WTC11 (cell line): ENCODE measurements around the gene REC8. TPM values are rescaled to one million over a fixed set of nuclear protein-coding genes. Genes with fewer than 3 reads are reported as not detected.

Experiments
- ATAC-seq: fragments of 200-7000 bp; cut with Tn5 transposase; 2 replicates; pipeline ENCODE4 v1.10.0; 2021; ENCODE audit warnings: mild to moderate bottlenecking, moderate library complexity
- CTCF ChIA-PET: fragments of 300-600 bp; sonication (Branson Sonifier 250); formaldehyde crosslinking; loops from one replicate; lab custom pipeline; 2021; ENCODE audit warnings: antibody characterized with exemption; lab: Charles Lee
- POLR2A ChIA-PET: fragments of 350-600 bp; sonication (Branson Sonifier 250); formaldehyde crosslinking; loops from one replicate; lab custom pipeline; 2021; ENCODE audit warnings: antibody characterized with exemption; lab: Charles Lee
- DNase-seq: peaks from one replicate; pipeline ENCODE4 v3.0.0; 2021; ENCODE audit warnings: low spot score
- H3K27ac Mint-ChIP-seq: 2 replicates; pipeline ENCODE4 v1.8.0; 2021; ENCODE audit warnings: mixed read lengths
- H3K27me3 Mint-ChIP-seq: 2 replicates; pipeline ENCODE4 v1.8.0; 2021; ENCODE audit warnings: low read depth, mild to moderate bottlenecking, moderate library complexity, mixed read lengths
- H3K36me3 Mint-ChIP-seq: 2 replicates; pipeline ENCODE4 v1.8.0; 2021; ENCODE audit warnings: mixed read lengths
- H3K4me1 Mint-ChIP-seq: 2 replicates; pipeline ENCODE4 v1.8.0; 2022; ENCODE audit warnings: mixed read lengths
- H3K4me3 Mint-ChIP-seq: 2 replicates; pipeline ENCODE4 v1.8.0; 2021; ENCODE audit warnings: mild to moderate bottlenecking, moderate library complexity, mixed read lengths
- H3K9me3 Mint-ChIP-seq: 2 replicates; pipeline ENCODE4 v1.8.0; 2021; ENCODE audit warnings: mixed read lengths
- CBFB ChIP-seq: sonication (generic); formaldehyde crosslinking; IDR thresholded peaks from 2 replicates; pipeline ENCODE4 v1.8.1; 2022; ENCODE audit warnings: mild to moderate bottlenecking, low read depth, missing genetic modification reagents
- GABPB1 ChIP-seq: sonication (generic); formaldehyde crosslinking; IDR thresholded peaks from 2 replicates; pipeline ENCODE4 v1.8.1; 2023; ENCODE audit warnings: mild to moderate bottlenecking, missing genetic modification reagents
- GRHL2 ChIP-seq: fragments of 250-450 bp; sonication (Bioruptor Pico); IDR thresholded peaks from 2 replicates; pipeline ENCODE4 v1.8.0; 2022; ENCODE audit warnings: mild to moderate bottlenecking, moderate library complexity; ENCODE audit not compliant: insufficient replicate concordance, severe bottlenecking
- JUN ChIP-seq: sonication (generic); formaldehyde crosslinking; IDR thresholded peaks from 2 replicates; pipeline ENCODE4 v1.8.0; 2023; ENCODE audit warnings: mild to moderate bottlenecking, missing genetic modification reagents
- ZNF396 ChIP-seq: fragments of 250-450 bp; sonication (Bioruptor Pico); IDR thresholded peaks from 2 replicates; pipeline ENCODE4 v1.8.0; 2021; ENCODE audit warnings: mild to moderate bottlenecking, moderate library complexity, borderline replicate concordance
- microRNA-seq: library from miRNA; unstranded; fragments of <30 nt; microRNA quantifications from one replicate; pipeline ENCODE4 v1.2.0, GENCODE V29; 2022; ENCODE audit warnings: borderline number of aligned reads
- total RNA-seq: library from RNA; stranded (reverse); gene quantifications from 3 replicates; pipeline ENCODE4 v1.2.3, GENCODE V29; 2021
- TF ChIP-seq, protein P1 (sequence below): sonication (generic); formaldehyde crosslinking; IDR thresholded peaks from 2 replicates; pipeline ENCODE4 v1.8.1; 2023; ENCODE audit warnings: mild to moderate bottlenecking, missing genetic modification reagents, borderline replicate concordance
- TF ChIP-seq, protein P2 (sequence below): sonication (generic); formaldehyde crosslinking; IDR thresholded peaks from 2 replicates; pipeline ENCODE4 v1.8.1; 2023; ENCODE audit warnings: mild to moderate bottlenecking, missing genetic modification reagents
- TF ChIP-seq, protein P3 (sequence below): sonication (generic); formaldehyde crosslinking; IDR thresholded peaks from 2 replicates; pipeline ENCODE4 v1.8.1; 2023; ENCODE audit warnings: mild to moderate bottlenecking, missing genetic modification reagents
- TF ChIP-seq, protein P4 (sequence below): fragments of 250-450 bp; sonication (Bioruptor Pico); IDR thresholded peaks from 2 replicates; pipeline ENCODE4 v1.9.0; 2021; ENCODE audit warnings: mild to moderate bottlenecking
- TF ChIP-seq, protein P5 (sequence below): fragments of 250-450 bp; sonication (Bioruptor Pico); IDR thresholded peaks from 2 replicates; pipeline ENCODE4 v1.8.0; 2021; ENCODE audit warnings: mild to moderate bottlenecking

Gene REC8
- total RNA-seq, 1 experiment from 2014 or later = 32.2 TPM

DNA sequence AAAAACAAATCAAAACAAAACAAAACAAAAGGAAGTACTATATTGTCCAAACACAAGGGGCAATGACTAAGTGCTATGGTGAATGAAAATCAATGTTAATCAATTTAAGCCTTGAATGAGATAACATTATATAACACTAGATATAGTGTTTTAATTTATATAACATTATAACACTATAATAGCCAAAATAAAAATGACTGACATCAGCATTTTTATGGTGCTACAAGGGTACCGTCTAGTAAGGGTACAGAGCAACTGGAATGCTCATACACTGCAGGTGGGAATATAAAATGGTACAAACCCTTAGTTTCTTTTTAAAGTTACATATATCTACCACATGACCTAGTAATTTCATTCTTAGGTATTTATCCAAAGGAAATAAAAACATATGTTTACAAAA is 54.6 kb downstream of the REC8 start (continued):
- TF ChIP-seq, protein P1, sequence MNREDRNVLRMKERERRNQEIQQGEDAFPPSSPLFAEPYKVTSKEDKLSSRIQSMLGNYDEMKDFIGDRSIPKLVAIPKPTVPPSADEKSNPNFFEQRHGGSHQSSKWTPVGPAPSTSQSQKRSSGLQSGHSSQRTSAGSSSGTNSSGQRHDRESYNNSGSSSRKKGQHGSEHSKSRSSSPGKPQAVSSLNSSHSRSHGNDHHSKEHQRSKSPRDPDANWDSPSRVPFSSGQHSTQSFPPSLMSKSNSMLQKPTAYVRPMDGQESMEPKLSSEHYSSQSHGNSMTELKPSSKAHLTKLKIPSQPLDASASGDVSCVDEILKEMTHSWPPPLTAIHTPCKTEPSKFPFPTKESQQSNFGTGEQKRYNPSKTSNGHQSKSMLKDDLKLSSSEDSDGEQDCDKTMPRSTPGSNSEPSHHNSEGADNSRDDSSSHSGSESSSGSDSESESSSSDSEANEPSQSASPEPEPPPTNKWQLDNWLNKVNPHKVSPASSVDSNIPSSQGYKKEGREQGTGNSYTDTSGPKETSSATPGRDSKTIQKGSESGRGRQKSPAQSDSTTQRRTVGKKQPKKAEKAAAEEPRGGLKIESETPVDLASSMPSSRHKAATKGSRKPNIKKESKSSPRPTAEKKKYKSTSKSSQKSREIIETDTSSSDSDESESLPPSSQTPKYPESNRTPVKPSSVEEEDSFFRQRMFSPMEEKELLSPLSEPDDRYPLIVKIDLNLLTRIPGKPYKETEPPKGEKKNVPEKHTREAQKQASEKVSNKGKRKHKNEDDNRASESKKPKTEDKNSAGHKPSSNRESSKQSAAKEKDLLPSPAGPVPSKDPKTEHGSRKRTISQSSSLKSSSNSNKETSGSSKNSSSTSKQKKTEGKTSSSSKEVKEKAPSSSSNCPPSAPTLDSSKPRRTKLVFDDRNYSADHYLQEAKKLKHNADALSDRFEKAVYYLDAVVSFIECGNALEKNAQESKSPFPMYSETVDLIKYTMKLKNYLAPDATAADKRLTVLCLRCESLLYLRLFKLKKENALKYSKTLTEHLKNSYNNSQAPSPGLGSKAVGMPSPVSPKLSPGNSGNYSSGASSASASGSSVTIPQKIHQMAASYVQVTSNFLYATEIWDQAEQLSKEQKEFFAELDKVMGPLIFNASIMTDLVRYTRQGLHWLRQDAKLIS (CRISPR knock-in tag) = no peak
- TF ChIP-seq, protein P2, sequence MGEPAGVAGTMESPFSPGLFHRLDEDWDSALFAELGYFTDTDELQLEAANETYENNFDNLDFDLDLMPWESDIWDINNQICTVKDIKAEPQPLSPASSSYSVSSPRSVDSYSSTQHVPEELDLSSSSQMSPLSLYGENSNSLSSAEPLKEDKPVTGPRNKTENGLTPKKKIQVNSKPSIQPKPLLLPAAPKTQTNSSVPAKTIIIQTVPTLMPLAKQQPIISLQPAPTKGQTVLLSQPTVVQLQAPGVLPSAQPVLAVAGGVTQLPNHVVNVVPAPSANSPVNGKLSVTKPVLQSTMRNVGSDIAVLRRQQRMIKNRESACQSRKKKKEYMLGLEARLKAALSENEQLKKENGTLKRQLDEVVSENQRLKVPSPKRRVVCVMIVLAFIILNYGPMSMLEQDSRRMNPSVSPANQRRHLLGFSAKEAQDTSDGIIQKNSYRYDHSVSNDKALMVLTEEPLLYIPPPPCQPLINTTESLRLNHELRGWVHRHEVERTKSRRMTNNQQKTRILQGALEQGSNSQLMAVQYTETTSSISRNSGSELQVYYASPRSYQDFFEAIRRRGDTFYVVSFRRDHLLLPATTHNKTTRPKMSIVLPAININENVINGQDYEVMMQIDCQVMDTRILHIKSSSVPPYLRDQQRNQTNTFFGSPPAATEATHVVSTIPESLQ = no peak
- TF ChIP-seq, protein P3, sequence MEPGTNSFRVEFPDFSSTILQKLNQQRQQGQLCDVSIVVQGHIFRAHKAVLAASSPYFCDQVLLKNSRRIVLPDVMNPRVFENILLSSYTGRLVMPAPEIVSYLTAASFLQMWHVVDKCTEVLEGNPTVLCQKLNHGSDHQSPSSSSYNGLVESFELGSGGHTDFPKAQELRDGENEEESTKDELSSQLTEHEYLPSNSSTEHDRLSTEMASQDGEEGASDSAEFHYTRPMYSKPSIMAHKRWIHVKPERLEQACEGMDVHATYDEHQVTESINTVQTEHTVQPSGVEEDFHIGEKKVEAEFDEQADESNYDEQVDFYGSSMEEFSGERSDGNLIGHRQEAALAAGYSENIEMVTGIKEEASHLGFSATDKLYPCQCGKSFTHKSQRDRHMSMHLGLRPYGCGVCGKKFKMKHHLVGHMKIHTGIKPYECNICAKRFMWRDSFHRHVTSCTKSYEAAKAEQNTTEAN = no peak

DNA sequence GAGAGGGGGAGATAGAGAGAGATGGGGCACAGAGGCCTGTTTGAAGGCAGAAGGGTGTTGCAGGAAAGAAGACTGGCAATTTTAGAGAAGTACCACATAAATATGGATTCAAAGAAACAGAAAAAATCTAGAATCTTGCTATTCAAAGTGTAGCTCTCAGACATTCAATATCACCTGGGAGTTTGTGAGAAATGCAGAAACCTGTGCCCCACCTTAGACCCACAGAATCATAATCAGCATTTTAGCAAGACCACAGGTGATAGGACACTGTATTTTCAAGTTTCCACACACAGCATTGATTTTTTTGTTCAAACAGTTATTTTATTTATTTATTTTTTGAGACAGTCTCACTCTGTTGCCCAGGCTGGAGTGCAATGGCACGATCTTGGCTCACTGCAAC is 57.0 kb downstream of the REC8 start:
- Mint-ChIP-seq H3K4me1 (peaks cover 15% of the 10 kb centered on the region), H3K36me3 (no peaks in the 10 kb centered on the region; the same call in 1 of the 2 replicates), H3K9me3 (no peaks in the 10 kb centered on the region)
- no peak for DNase-seq
- TF ChIP-seq, protein P4, sequence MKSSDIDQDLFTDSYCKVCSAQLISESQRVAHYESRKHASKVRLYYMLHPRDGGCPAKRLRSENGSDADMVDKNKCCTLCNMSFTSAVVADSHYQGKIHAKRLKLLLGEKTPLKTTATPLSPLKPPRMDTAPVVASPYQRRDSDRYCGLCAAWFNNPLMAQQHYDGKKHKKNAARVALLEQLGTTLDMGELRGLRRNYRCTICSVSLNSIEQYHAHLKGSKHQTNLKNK (CRISPR knock-in tag) = no peak
- TF ChIP-seq GABPB1 (CRISPR knock-in tag) (no peak), CBFB (CRISPR knock-in tag) (no peak), GRHL2 (CRISPR knock-in tag) (no peak), JUN (CRISPR knock-in tag) (no peak), ZNF396 (CRISPR knock-in tag) (no peak)
- TF ChIP-seq, protein P5, sequence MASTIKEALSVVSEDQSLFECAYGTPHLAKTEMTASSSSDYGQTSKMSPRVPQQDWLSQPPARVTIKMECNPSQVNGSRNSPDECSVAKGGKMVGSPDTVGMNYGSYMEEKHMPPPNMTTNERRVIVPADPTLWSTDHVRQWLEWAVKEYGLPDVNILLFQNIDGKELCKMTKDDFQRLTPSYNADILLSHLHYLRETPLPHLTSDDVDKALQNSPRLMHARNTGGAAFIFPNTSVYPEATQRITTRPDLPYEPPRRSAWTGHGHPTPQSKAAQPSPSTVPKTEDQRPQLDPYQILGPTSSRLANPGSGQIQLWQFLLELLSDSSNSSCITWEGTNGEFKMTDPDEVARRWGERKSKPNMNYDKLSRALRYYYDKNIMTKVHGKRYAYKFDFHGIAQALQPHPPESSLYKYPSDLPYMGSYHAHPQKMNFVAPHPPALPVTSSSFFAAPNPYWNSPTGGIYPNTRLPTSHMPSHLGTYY (CRISPR knock-in tag) = no peak
- TF ChIP-seq, all 79 proteins: peak for 0
- H3K4me3 Mint-ChIP-seq = no peak overlapping the region
- CTCF ChIA-PET = interaction anchor here (0.7 to 0.8 kb wide), 3 partner anchors 13 to 884 kb away, joined by 3 read pairs; partner anchors contain the start of gene MDP1
- ATAC-seq = no peak
- POLR2A ChIA-PET = interaction anchor here (0.7 to 1.0 kb wide), 3 partner anchors 15 to 93 kb away, joined by 3 to 7 read pairs (median 7); partner anchors contain the start of genes CHMP4A, PSME1 and TSSK4
- H3K27me3 Mint-ChIP-seq = no peaks in the 10 kb centered on the region
- H3K27ac Mint-ChIP-seq = no peak overlapping the region

Small RNA genes lying within 50 kb of the gene (microRNA-seq; reads per million reads assigned to microRNA genes)
- gene MIR7703 = not detected

Other genes with a start within 250 kb of the REC8 start
- 14.5 to 14.9 TPM (median 14.8 TPM) in 3 replicates for gene DHRS4, start 218.3 kb upstream of the REC8 start, total RNA-seq
- 8.7 to 10.2 TPM (median 9.7 TPM) in 3 replicates for gene DHRS4L2, start 183.2 kb upstream of the REC8 start, total RNA-seq
- gene CARMIL3, start 120.1 kb upstream of the REC8 start, total RNA-seq = 10.6 to 13.0 TPM (median 11.4 TPM) in 3 replicates
- not detected in 3 replicates for gene CPNE6, start 100.5 kb upstream of the REC8 start, total RNA-seq
- 51.2 to 67.0 TPM (median 59.2 TPM) in 3 replicates for gene PCK2, start 77.8 kb upstream of the REC8 start, total RNA-seq
- gene DCAF11, start 57.3 kb upstream of the REC8 start, total RNA-seq = 73.6 to 90.2 TPM (median 77.3 TPM) in 3 replicates
- 1.3 to 2.3 TPM (median 1.6 TPM) in 3 replicates for gene NRL, start 57.1 kb upstream of the REC8 start, total RNA-seq
- 0.25 to 0.39 TPM in 2 of 3 replicates, not detected in the other for gene FITM1, start 41.4 kb upstream of the REC8 start, total RNA-seq
- 76.8 to 99.1 TPM (median 98.8 TPM) in 3 replicates for gene PSME1, start 35.9 kb upstream of the REC8 start, total RNA-seq
- gene EMC9, start 30.5 kb upstream of the REC8 start, total RNA-seq = 41.3 to 47.9 TPM (median 44.4 TPM) in 3 replicates
- gene PSME2, start 25.5 kb upstream of the REC8 start, total RNA-seq = 103 to 112 TPM (median 103 TPM) in 3 replicates
- gene RNF31, start 24.6 kb upstream of the REC8 start, total RNA-seq = 63.0 to 86.2 TPM (median 68.4 TPM) in 3 replicates
- 15.6 to 16.2 TPM (median 15.7 TPM) in 3 replicates for gene IRF9, start 10.8 kb upstream of the REC8 start, total RNA-seq
- 87.6 to 128 TPM (median 91.2 TPM) in 3 replicates for gene IPO4, start 16.7 kb downstream of the REC8 start, total RNA-seq
- gene TM9SF1, start 23.4 kb downstream of the REC8 start, total RNA-seq = 27.9 to 29.2 TPM (median 28.4 TPM) in 3 replicates
- 0.13 to 0.16 TPM in 2 of 3 replicates, not detected in the other for gene TSSK4, start 33.6 kb downstream of the REC8 start, total RNA-seq
- gene CHMP4A, start 41.4 kb downstream of the REC8 start, total RNA-seq = 32.7 to 38.5 TPM (median 36.5 TPM) in 3 replicates
- 12.6 to 18.4 TPM (median 16.9 TPM) in 3 replicates for gene MDP1, start 44.0 kb downstream of the REC8 start, total RNA-seq
- gene NEDD8, start 60.3 kb downstream of the REC8 start, total RNA-seq = 218 to 233 TPM (median 221 TPM) in 3 replicates
- 74.2 to 82.3 TPM (median 78.4 TPM) in 3 replicates for gene GMPR2, start 60.8 kb downstream of the REC8 start, total RNA-seq
- 32.2 to 39.8 TPM (median 35.7 TPM) in 3 replicates for gene TINF2, start 70.5 kb downstream of the REC8 start, total RNA-seq
- 2.5 to 5.2 TPM (median 4.4 TPM) in 3 replicates for gene TGM1, start 91.1 kb downstream of the REC8 start, total RNA-seq
- gene RABGGTA, start 99.5 kb downstream of the REC8 start, total RNA-seq = 22.3 to 28.1 TPM (median 27.1 TPM) in 3 replicates
- 13.9 to 16.7 TPM (median 15.4 TPM) in 3 replicates for gene DHRS1, start 127.7 kb downstream of the REC8 start, total RNA-seq
- 34.3 to 44.4 TPM (median 35.0 TPM) in 3 replicates for gene NOP9, start 127.8 kb downstream of the REC8 start, total RNA-seq
- gene CIDEB, start 135.9 kb downstream of the REC8 start, total RNA-seq = 4.7 to 6.1 TPM (median 5.6 TPM) in 3 replicates
- gene LTB4R2, start 138.1 kb downstream of the REC8 start, total RNA-seq = 9.1 to 12.9 TPM (median 9.8 TPM) in 3 replicates
- gene LTB4R, start 139.4 kb downstream of the REC8 start, total RNA-seq = 6.9 to 9.4 TPM (median 7.6 TPM) in 3 replicates
- 0.96 to 2.4 TPM (median 1.1 TPM) in 3 replicates for gene ADCY4, start 163.0 kb downstream of the REC8 start, total RNA-seq
- gene RIPK3, start 167.9 kb downstream of the REC8 start, total RNA-seq = 0.37 to 1.2 TPM (median 0.83 TPM) in 3 replicates
- gene NFATC4, start 196.1 kb downstream of the REC8 start, total RNA-seq = 60.7 to 101 TPM (median 95.9 TPM) in 3 replicates
- 16.6 to 18.3 TPM (median 17.9 TPM) in 3 replicates for gene NYNRIN, start 226.9 kb downstream of the REC8 start, total RNA-seq